Kasumi-1 (cell line): Measurements from ENCODE around the gene MRPL18.
A peak's percentile ranks its signal among the peaks of the same experiment; 100 is the strongest.
"Not testable (repeated sequence)": the region's sequence is repeated elsewhere in the genome, so short reads cannot be mapped to it uniquely, and the experiment has no call there.

ENCODE experiments used
- DNase-seq, 2 experiments: peaks; one replicate each; lab custom pipeline; 2025; lab: John Stamatoyannopoulos, UW

The MRPL18 gene

DNA sequence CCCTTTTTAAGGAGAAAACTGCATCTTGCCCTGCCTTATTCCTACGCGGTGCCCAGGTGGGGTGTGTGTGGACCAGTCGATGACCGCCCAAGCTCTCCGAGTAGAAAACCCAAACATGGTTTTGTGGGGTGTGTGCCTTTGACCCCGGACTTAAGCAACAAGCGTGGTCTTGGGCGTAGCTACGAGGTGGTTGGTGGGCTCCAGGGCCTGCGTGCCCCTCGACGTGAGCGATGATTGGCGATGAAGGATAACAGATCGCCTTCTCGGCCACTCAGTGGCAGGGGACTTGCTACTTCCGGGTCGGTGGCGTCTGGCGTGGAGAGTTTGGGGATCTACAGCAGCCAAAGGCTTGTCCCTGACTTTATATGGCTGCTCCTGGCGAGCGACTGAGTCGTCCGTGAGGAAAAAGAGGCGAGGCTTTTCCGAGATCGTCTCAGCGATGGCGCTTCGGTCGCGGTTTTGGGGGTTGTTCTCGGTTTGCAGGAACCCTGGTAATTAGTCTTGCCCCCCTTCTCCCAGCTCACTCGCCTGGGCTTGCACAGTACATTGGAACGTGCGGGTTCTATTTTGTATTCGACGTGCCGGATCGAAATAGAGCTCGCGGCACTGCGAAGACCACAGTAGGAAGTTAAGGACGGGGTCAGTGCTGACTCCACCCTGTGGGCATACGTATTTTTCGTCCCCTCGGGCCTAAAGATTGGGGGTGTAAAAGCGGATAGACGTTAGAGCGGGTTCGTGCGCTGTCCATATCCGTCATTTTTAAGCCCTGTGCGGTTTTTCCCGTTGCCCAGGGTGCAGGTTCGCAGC, at the start of gene MRPL18:
Gene MRPL18 (plus strand): TSS at position 319 of the 807 bp plus-strand sequence. CDS start 121 bp downstream, at position 440.
- peak; percentile 97 to 98 for DNase-seq

- DNase-seq = no peak
These were observed 48.1 kb upstream of the MRPL18 start for GRCh38 chr6:159742165-159742564.

DNA sequence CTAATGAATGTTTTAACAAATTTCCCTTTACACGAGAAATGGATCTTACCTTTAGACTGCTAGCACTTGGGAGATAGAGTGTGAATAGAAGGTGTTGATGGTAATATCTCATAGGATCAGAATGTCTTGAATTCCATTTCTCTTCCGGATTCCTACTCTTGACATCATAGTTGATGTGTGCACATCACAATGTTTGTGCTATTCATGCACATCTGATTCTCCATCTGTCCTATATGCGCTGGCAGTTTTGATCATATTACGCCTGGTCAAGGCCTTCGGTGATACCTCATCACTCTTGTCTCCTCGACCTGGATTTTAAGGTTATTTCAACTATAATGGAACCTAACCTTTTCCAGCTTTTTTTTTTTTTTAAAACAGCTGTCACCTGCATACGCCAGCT, 45.2 kb upstream of the MRPL18 start:
- no peak for DNase-seq

- no peak for DNase-seq
These were observed 43.5 kb upstream of the MRPL18 start for GRCh38 chr6:159746759-159747158.

GRCh38 chr6:159748127-159748526, 42.1 kb upstream of the MRPL18 start:
- not testable (repeated sequence) for DNase-seq

DNA sequence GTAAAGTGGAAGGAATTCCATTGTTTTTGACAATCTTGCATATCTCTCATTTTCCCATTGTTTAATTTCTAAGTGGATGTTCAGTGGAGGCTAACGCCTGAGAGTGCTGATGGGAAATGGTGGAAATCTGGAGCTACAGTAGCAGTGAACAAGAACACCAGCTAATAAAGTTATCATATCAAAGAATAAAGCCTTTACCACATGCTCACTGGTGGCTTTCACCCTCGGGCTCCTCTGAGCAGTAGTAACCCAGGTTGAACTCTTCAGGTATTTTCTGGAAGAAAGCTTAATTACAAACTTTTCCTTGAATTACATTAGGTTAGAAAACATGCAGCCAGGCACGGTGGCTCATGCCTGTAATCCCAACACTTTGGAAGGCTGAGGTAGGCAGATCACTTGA, 38.8 kb upstream of the MRPL18 start:
- no peak for DNase-seq

DNA sequence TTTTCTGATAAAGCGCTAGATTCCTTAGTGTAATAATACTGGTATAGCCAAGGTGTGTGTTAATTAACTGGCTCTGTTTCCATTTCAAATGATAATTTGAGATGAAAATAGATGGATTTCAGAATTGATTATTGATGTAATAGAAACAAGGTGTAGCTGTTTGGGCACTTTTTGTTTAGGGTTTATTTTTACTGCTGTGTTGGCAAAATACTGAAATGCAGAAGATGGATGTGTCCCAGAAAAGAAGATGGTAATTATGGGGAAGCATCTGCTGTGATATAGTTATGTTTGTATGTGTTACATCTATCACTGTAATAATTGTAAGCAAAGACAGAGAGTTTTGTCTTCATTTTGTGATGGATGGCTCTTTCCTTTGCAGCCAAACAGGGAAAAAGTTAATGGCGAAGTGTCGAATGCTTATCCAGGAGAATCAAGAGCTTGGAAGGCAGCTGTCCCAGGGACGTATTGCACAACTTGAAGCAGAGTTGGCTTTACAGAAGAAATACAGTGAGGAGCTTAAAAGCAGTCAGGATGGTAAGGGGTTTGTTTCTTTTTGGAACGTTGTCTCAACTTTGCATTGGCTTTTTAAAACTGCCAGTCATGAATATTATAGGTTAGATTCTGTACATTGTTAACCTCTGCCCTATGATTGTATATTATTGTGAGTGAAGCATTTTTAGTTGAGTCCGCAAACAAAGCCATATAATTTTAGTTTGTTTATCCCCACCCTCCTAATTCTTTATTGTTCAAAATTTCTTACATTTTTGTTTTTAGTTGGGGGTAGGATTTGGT, 37.0 kb upstream of the MRPL18 start:
- no peak for DNase-seq

DNA sequence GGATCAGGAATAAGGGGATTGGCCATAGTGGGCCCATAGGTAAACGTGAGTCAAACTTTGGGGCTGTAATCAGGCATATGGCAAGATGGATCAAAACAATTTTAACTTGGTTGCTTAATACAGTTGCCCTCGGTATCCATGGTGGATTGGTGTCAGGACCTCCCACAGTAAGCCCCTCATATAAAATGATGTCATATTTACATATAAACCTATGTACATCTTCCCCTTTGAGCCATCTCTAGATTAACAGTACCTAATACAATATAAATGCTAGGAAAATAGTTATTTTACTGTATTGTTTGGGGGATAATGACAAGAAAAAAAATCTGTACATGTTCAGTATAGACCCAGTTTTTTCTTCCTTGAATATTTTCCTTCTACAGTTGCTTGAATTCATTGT, 35.9 kb upstream of the MRPL18 start:
- DNase-seq = no peak

GRCh38 chr6:159754959-159755914, 35.0 kb upstream of the MRPL18 start:
- DNase-seq = no peak

DNA sequence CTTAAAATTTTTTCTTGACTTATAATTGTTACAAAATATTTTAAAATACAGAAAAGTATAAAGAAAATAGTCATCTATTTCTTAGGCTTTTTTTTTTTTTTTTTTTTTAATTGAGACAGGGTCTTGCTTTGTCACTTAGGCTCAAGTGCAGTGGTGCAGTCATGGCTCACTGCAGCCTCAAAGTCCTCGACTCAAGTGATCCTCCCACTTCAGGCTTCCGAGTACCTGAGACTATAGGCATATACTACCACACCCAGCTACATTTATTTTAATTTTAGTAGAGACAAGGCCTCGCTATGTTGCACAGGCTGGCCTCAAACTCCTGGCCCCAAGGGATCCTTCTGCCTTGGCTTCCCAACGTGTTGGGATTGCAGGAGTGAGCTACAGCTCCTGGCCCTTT, 33.8 kb upstream of the MRPL18 start:
- DNase-seq = no peak

- no peak for DNase-seq
These were observed 32.0 kb upstream of the MRPL18 start for GRCh38 chr6:159758031-159759001.

DNA sequence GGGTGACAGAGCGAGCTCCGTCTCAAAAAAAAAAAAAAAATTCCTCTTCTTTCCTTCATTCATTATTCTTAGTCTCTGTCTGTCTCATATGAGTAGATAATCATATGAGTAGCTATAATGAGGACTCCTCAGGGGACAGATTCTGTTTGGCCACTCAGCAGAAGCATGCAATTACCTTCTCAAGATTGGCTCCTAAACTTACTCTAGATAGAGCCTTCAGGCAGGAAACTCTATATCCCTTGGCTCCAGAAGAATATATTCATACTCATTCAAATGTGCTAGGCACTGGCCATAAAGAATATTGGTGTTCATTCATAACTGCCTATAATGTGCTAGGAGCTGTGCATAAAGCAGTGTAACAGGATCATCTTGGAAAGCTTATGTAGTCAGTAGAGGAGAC, 30.6 kb upstream of the MRPL18 start:
- DNase-seq = no peak

DNA sequence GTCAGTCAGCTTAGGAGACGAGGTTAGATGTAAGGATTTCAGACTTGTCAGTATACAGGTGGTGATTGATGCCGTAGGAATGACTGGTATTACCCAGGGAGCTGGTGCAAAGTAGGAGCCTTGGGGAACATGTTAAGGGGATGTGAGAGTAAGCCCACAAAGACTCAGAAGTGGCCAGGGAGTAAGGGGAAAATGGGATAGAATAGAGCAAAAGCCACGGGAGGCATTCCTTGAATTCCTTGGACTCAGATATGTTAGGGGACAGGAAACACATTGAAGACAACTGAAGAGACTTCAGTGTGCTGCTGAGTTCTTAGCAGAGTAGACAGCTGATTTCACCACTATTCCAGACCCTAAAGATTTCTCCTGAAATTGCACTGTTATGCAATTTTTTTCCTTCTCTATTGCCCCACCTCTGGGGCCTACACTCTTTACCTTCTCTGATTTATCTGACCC, 29.6 kb upstream of the MRPL18 start:
- DNase-seq = no peak

DNA sequence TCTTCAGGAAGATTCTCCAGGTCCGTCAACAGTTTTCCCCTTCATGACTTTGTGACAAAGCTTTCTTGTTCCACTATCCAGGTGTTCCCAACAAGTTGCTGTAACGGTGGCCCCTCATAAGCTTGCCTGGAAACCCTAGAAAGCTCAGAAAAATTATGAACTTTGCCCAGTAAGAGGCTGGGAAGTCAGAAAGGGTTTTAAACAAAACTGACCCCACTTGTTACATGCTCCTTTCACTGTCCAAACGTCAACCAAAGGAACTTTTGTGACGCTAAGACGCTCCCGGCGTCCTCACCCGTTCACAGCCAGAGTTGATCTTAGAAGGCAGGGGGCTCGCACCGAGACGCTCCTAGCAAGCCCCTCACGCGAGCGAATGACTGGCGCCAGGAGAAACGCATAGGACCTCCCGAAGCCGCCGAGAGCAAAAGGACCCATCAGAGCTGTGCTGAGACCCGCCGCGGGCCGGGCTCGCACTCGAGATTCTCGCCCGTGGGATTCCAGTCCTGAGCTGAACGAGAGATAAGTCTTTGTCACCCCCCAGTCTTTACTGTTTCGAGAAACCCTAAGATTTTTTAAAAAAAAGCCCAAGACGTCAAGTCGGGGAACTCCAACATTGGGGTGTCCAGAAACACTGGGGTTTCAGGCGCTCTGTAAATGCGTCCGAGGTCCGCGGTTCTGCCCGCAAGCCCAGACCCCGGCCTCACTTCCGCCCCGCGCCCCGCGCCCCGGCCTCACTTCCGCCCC, 29.0 kb upstream of the MRPL18 start:
- DNase-seq = no peak

- DNase-seq = peak; percentile 89 to 96
These were observed 28.2 kb upstream of the MRPL18 start, which contains the start of gene ACAT2 for GRCh38 chr6:159761873-159762680. ACAT2 (plus strand) TSS chr6:159762045; CDS start chr6:159762088, 43 bp downstream.

GRCh38 chr6:159762681-159763293, 27.5 kb upstream of the MRPL18 start:
- peak in 1 of 2 experiments; percentile 39 for DNase-seq

- DNase-seq = no peak
These were observed 23.4 kb upstream of the MRPL18 start for GRCh38 chr6:159766906-159767305.

- DNase-seq = no peak
These were observed 20.8 kb upstream of the MRPL18 start for GRCh38 chr6:159769470-159769869.

DNA sequence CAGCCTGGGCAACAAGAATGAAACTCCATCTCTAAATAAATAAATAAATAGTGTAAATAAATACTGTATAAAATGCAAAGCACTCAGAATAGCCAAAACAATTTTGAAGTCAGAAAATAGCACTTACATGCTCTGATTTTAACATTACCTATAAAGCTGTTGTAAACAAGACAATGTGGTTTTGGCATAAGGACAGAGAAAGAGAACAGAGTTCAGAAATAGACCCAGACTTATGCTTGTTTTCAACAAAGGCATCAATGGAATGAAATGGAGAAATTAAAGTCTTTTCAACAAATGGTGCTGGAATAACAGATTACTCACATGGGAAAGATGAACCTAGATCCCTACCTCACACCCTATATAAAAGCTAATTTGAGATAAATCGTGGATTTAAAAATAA, 18.1 kb upstream of the MRPL18 start:
- DNase-seq = no peak
